22Rv1 (cell line): Measurements from ENCODE around the gene CNTN3.

Experiments
- H3K27ac ChIP-seq: fragments of 450-650 bp; 2 replicates; pipeline ENCODE4 v1.5.1; 2017
- CTCF ChIP-seq: fragments of 450-650 bp; IDR thresholded peaks from 2 replicates; pipeline ENCODE4 v1.5.1; 2017; ENCODE audit warnings: mild to moderate bottlenecking
- ZFX ChIP-seq: fragments of 450-650 bp; IDR thresholded peaks from 2 replicates; pipeline ENCODE4 v1.6.1; 2017; ENCODE audit warnings: antibody characterized with exemption, borderline replicate concordance

Gene CNTN3

DNA sequence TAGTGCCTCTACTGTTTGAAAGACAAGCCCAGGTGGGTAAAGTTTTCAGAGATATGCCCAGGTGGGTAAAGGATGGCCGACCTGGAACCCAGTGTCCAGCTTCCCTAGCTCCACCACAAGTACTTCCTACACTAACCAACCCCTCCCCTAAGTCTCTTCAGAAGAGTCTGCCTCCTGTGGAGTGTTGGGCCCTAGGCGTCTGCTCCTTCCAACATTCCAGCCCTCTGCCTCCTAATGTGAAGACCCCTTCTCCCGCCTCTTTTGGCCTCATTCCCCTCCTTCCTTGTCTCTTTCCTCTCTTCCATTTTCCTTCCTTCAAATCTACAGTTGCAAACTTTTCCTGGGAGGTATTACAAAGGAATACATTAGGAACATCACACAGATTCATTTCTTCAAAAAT lies 38.6 kb downstream of the CNTN3 start:
- H3K27ac ChIP-seq: no peak overlapping the region
- TF ChIP-seq ZFX: no peak
- TF ChIP-seq CTCF: no peak

DNA sequence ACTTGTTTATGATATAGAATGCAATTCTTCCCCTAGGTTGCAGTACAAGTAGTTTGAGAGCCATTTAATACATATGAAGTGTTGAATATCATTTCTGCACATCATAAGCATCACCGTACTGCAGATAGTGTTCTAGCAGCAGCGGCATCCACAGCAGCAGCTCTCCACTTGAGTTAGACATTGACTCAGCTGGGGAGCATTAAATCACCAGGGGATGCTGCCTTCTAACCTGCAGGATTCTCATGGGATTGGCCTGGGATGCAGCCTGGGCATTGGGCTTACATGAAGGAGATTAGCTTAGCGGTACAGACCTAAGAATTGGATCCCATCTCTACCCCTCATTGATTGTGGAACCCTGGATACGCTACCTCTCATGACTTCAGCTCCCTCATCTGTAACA lies 43.3 kb downstream of the CNTN3 start:
- TF ChIP-seq CTCF (no peak), ZFX (no peak)
- H3K27ac ChIP-seq: no peak overlapping the region
